Neutrophil (primary cell): ENCODE data around the gene PIP4K2C.
"Not testable (repeated sequence)": the region's sequence is repeated elsewhere in the genome, so short reads cannot be mapped to it uniquely, and the experiment has no call there.

Source experiments
- H3K27ac ChIP-seq: fragments of 200-600 bp; sonication (generic); 2 replicates; pipeline ENCODE4 v1.5.1; 2016; ENCODE audit warnings: mild to moderate bottlenecking, moderate library complexity
- H3K27me3 ChIP-seq: fragments of 200-600 bp; sonication (generic); 2 replicates; pipeline ENCODE4 v1.6.0; 2016; ENCODE audit warnings: mild to moderate bottlenecking
- H3K36me3 ChIP-seq: fragments of 200-600 bp; sonication (generic); 2 replicates; pipeline ENCODE4 v1.5.1; 2017
- H3K4me1 ChIP-seq, 2 experiments: fragments of 200-600 bp in 1 of 2; sonication (generic) in 1 of 2; 1 replicate in 1 of 2; 2 replicates in 1 of 2; pipeline versions ENCODE4 v1.5.1 to v1.6.1; 2013 to 2016; ENCODE audit warnings: low read depth in 1 of 2, low read length in 1 of 2, mild to moderate bottlenecking in 1 of 2, moderate library complexity in 1 of 2; ENCODE audit not compliant: control insufficient read depth in 1 of 2, insufficient read depth in 1 of 2
- H3K4me3 ChIP-seq, 2 experiments: fragments of 200-600 bp in 1 of 2; sonication (generic) in 1 of 2; 1 replicate in 1 of 2; 2 replicates in 1 of 2; pipeline ENCODE4 v1.5.1; 2013 to 2016; ENCODE audit warnings: low read depth in 1 of 2, low read length in 1 of 2, mild to moderate bottlenecking in 1 of 2, moderate library complexity in 1 of 2
- H3K9me3 ChIP-seq: fragments of 200-600 bp; sonication (generic); 2 replicates; pipeline ENCODE4 v1.5.1; 2016
- TF ChIP-seq, protein P1 (sequence below): fragments of 200-600 bp; sonication (generic); IDR thresholded peaks from 2 replicates; pipeline ENCODE4 v1.5.1; 2016; ENCODE audit warnings: antibody characterized with exemption

PIP4K2C gene

DNA sequence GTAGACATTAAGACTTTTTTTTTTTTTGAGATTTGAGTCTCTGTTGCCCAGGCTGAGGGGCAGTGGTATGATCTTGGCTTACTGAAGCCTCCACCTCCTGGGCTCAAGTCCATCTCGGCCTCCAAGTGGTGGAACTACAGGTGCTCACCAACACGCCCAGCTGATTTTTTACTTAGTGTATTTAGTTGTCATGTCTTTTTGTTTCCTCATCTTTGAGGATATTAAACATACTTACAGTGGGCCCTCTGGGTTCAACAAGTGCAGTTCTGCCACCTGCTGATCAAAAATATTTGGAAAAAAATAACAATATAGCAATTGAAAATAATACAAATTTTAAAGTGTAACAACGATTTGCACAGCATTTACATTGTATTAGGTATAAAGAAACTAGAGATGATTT is 46.4 kb downstream of the PIP4K2C start:
- Histone ChIP-seq H3K27ac (no peak overlapping the region), H3K27me3 (peaks cover 98% of the 10 kb centered on the region), H3K36me3 (no peaks in the 10 kb centered on the region), H3K4me1 (peaks cover 10 to 12% of the 10 kb centered on the region in 2 experiments), H3K4me3 (no peak overlapping the region), H3K9me3 (no peaks in the 10 kb centered on the region)
- TF ChIP-seq, protein P1, sequence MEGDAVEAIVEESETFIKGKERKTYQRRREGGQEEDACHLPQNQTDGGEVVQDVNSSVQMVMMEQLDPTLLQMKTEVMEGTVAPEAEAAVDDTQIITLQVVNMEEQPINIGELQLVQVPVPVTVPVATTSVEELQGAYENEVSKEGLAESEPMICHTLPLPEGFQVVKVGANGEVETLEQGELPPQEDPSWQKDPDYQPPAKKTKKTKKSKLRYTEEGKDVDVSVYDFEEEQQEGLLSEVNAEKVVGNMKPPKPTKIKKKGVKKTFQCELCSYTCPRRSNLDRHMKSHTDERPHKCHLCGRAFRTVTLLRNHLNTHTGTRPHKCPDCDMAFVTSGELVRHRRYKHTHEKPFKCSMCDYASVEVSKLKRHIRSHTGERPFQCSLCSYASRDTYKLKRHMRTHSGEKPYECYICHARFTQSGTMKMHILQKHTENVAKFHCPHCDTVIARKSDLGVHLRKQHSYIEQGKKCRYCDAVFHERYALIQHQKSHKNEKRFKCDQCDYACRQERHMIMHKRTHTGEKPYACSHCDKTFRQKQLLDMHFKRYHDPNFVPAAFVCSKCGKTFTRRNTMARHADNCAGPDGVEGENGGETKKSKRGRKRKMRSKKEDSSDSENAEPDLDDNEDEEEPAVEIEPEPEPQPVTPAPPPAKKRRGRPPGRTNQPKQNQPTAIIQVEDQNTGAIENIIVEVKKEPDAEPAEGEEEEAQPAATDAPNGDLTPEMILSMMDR: no peak

- H3K36me3 ChIP-seq: no peaks in the 10 kb centered on the region
- no peak overlapping the region for H3K4me3 ChIP-seq
- TF ChIP-seq, protein P1: no peak
- H3K27me3 ChIP-seq: peaks cover 95% of the 10 kb centered on the region
- H3K4me1 ChIP-seq: peaks cover 5% of the 10 kb centered on the region in 2 experiments
- no peaks in the 10 kb centered on the region for H3K9me3 ChIP-seq
- no peak overlapping the region for H3K27ac ChIP-seq
These were observed 47.1 kb downstream of the PIP4K2C start for GRCh38 chr12:57638096-57638495.

DNA sequence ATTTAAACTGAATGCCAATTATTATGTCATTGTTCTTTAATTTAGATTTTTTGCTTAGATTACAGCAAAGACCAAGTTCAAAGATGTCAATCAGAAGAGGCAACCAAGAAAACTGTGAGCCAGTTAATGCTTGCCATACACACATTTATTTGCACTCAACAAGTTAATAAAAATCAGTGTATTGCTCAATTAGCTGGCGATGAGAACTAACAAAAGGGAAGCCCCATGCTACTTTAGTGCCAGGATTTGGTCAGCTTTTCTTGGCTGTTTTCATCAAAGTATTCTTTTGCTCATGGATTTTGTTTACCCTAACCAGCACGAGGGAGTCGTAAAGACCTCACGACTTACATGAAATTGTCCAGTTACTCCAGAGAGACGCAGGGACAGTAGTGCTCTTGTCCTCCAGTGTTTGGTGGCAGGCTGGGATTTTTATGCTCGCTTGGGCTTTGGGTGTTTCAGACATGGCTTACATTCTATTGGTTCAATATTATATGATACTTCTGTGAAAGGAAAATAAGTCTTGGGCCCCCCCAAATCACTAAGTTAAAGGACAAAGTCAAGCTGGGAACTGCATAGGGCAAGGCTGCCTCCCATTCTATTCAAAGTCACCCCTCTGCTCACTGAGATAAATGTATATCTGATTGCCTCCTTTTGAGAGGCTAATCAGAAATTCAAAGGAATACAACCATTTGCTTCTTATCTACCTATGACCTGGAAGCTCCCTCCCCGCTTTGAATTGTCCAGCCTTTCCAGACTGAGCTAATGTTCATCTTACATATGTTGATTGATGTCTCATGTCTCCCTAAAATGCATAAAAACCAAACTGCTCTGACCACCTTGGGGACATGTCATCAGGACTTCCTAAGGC is 49.4 kb downstream of the PIP4K2C start:
- Histone ChIP-seq H3K4me3 (no peak overlapping the region), H3K27ac (no peak overlapping the region), H3K4me1 (no peaks in the 10 kb centered on the region), H3K36me3 (no peaks in the 10 kb centered on the region), H3K27me3 (peaks cover 72% of the 10 kb centered on the region), H3K9me3 (peaks cover 8% of the 10 kb centered on the region)
- TF ChIP-seq, protein P1: no peak

GRCh38 chr12:57641699-57642442 is 50.9 kb downstream of the PIP4K2C start:
- Histone ChIP-seq H3K9me3 (peaks cover 16% of the 10 kb centered on the region), H3K4me1 (no peaks in the 10 kb centered on the region), H3K27me3 (peaks cover 58% of the 10 kb centered on the region), H3K4me3 (no peak overlapping the region), H3K27ac (no peak overlapping the region), H3K36me3 (no peaks in the 10 kb centered on the region)
- TF ChIP-seq, protein P1: no peak

DNA sequence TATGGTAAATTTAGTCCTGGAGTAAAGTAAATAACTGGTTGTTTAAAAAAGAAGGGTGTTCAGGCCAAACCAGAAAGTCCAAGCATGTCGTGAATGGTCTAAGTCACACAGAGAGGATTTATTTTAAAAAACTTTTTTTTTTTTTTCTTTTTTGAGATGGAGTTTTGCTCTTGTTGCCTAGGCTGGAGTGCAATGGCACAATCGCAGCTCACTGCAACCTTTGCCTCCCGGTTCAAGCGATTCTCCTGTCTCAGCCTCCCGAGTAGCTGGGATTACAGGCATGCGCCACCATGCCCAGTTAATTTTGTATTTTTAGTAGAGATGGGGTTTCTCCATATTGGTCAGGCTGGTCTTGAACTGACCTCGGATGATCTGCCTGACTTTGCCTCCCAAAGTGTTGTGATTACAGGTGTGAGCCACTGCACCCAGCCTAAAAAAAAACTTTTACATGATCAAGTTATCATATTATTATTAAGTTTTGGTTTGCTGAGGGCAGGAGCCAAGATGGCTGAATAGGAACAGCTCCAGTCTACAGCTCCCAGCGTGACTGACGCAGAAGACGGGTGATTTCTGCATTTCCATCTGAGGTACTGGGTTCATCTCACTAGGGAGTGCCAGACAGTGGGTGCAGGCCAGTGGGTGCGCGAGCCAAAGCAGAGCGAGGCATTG is 55.1 kb downstream of the PIP4K2C start:
- H3K4me1 ChIP-seq, H3K27ac ChIP-seq, H3K36me3 ChIP-seq, H3K4me3 ChIP-seq: not testable (repeated sequence)
- peaks cover 16% of the 10 kb centered on the region for H3K9me3 ChIP-seq
- H3K27me3 ChIP-seq: peaks cover 17% of the 10 kb centered on the region

DNA sequence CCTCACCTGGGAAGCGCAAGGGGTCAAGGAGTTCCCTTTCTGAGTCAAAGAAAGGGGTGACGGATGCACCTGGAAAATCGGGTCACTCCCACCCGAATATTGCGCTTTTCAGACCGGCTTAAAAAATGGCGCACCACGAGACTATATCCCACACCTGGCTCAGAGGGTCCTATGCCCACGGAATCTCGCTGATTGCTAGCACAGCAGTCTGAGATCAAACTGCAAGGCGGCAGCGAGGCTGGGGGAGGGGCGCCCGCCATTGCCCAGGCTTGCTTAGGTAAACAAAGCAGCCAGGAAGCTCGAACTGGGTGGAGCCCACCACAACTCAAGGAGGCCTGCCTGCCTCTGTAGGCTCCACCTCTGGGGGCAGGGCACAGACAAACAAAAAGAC is 55.7 kb downstream of the PIP4K2C start:
- H3K4me3 ChIP-seq, H3K36me3 ChIP-seq, H3K4me1 ChIP-seq, H3K27ac ChIP-seq: not testable (repeated sequence)
- Histone ChIP-seq H3K27me3 (peaks cover 12% of the 10 kb centered on the region), H3K9me3 (peaks cover 16% of the 10 kb centered on the region)
